Gastroesophageal sphincter (tissue), 4 donors: ENCODE measurements around the gene WWC2. TPM values are rescaled to one million over a fixed set of nuclear protein-coding genes. Genes with fewer than 3 reads are reported as not detected.

Experiments
- ATAC-seq: fragments of 150-250 bp; one replicate; pipeline ENCODE4 v1.9.1; 2016; ENCODE audit warnings: mild to moderate bottlenecking, moderate library complexity
- H3K27ac ChIP-seq, 4 donors: fragments of 200-600 bp; sonication (generic) in 3 of 4; 1 replicate in 3 of 4; 2 replicates in 1 of 4; pipeline ENCODE4 v1.5.1; 2016 to 2019
- H3K27me3 ChIP-seq: fragments of 200-600 bp; sonication (generic); one replicate; pipeline ENCODE4 v1.5.1; 2019
- H3K36me3 ChIP-seq, 2 donors: fragments of 200-600 bp; sonication (generic); one replicate each; pipeline ENCODE4 v1.5.1; 2019; ENCODE audit warnings: control low read depth in 1 of 2
- H3K4me1 ChIP-seq, 3 donors: fragments of 200-600 bp; sonication (generic); 1 replicate in 2 of 3; 2 replicates in 1 of 3; pipeline ENCODE4 v1.5.1; 2016 to 2019; ENCODE audit warnings: control low read depth in 2 of 3
- H3K4me3 ChIP-seq, 2 donors: fragments of 200-600 bp; sonication (generic); one replicate each; pipeline ENCODE4 v1.5.1; 2019; ENCODE audit warnings: mild to moderate bottlenecking in 1 of 2, moderate library complexity in 1 of 2
- H3K9me3 ChIP-seq, 3 donors: fragments of 200-600 bp; sonication (generic); one replicate each; pipeline ENCODE4 v1.5.1; 2017 to 2019; ENCODE audit warnings: control low read depth in 2 of 3
- EP300 ChIP-seq: sonication (generic); formaldehyde crosslinking; IDR thresholded peaks from one replicate; pipeline ENCODE4 v1.6.1; 2017; ENCODE audit warnings: antibody characterized with exemption, mild to moderate bottlenecking
- POLR2A ChIP-seq, 2 donors: fragments of 450-650 bp; IDR thresholded peaks; one replicate each; pipeline ENCODE4 v1.6.1; 2017; ENCODE audit warnings: antibody characterized with exemption in 2 of 2, mild to moderate bottlenecking in 2 of 2, moderate library complexity in 1 of 2
- POLR2AphosphoS5 ChIP-seq: sonication (generic); formaldehyde crosslinking; IDR thresholded peaks from one replicate; pipeline ENCODE4 v1.6.1; 2017; ENCODE audit warnings: antibody characterized with exemption
- WGBS, 2 donors: methylation state at CpG; one replicate each; pipeline ENCODE4 v1.1.5; 2018; ENCODE audit warnings: low coverage in 1 of 2; 5-methylcytosine and 5-hydroxymethylcytosine counted together
- total RNA-seq, 4 donors: library from RNA; depleted of rRNA; stranded (reverse); fragments of >200 nt; gene quantifications; one replicate each; pipeline ENCODE4 v1.1.0, GENCODE V29; 2016
- TF ChIP-seq, protein P1 (sequence below), 4 experiments: fragments of 200-600 bp in 2 of 4; fragments of 450-650 bp in 2 of 4; sonication (generic) in 1 of 4; IDR thresholded peaks; one replicate each; pipeline ENCODE4 v1.5.1; 2017 to 2019; ENCODE audit warnings: antibody characterized with exemption in 4 of 4, mild to moderate bottlenecking in 2 of 4, moderate library complexity in 2 of 4

The WWC2 gene
- total RNA-seq, 4 donors from 2014 or later, result 23.0 to 42.0 (median 37.2) TPM

DNA sequence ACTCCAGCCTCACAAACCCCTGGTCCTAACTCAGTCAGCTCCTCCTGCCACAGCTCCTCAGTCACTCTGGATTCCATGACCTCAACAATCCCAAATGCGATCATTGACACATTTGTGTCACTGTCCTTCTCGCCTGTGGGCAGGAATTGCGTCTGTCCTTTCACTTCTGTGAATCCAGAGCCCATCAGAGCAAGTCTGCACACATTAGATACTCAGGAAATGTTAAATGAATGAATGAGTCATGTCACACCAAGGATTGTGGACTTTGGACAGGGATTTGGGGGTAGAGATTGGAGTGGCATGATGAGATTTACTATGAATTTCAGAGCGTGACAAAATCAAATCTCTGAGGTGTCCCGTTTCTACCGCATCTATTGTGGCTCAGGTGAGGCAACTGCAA lies 234.9 kb downstream of the WWC2 start:
- Histone ChIP-seq H3K4me1 (peaks cover 0 to 6% (median 0%) of the 10 kb centered on the region in 3 donors), H3K4me3 (no peak overlapping the region), H3K9me3 (no peaks in the 10 kb centered on the region), H3K36me3 (no peaks in the 10 kb centered on the region), H3K27me3 (peaks cover 6% of the 10 kb centered on the region), H3K27ac (no peak overlapping the region)
- TF ChIP-seq, protein P1, sequence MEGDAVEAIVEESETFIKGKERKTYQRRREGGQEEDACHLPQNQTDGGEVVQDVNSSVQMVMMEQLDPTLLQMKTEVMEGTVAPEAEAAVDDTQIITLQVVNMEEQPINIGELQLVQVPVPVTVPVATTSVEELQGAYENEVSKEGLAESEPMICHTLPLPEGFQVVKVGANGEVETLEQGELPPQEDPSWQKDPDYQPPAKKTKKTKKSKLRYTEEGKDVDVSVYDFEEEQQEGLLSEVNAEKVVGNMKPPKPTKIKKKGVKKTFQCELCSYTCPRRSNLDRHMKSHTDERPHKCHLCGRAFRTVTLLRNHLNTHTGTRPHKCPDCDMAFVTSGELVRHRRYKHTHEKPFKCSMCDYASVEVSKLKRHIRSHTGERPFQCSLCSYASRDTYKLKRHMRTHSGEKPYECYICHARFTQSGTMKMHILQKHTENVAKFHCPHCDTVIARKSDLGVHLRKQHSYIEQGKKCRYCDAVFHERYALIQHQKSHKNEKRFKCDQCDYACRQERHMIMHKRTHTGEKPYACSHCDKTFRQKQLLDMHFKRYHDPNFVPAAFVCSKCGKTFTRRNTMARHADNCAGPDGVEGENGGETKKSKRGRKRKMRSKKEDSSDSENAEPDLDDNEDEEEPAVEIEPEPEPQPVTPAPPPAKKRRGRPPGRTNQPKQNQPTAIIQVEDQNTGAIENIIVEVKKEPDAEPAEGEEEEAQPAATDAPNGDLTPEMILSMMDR (IDR thresholded peaks at IDR 0.05), result no peak
- 79 to 86% methylated on average over 4 to 6 of the region's 6 CpGs for WGBS, 2 donors
- no peak for ATAC-seq

DNA sequence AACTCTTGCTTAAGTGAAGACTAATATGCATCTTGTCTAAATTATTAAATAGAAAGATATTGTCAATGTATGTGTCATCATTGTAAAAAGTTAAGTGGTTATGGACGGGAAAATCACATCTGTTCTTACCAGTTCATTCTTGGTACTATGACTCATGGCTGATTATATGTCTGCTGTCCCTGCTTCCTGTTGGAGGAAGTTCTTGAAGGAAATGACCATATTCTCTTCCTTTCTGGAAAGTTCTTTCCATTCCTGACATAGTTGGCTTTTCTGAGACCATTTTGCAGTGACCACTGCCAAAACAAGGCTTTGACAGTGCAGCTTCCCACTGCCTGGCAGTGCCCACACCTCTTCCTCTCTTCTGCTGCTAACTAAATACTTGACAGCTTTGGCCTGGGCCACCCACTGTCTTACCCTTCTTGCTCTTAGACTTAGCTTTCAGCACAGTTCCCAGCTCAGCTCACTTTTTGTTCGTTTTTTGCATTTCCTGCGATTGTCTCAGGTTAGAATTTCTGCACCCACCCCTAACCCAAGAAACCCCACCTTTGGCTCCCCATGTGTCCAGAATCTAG lies 236.4 kb downstream of the WWC2 start:
- 58 to 81% methylated on average over 3 of the region's 3 CpGs for WGBS, 2 donors
- H3K4me3 ChIP-seq, result no peak overlapping the region
- peak; percentile 28 for ATAC-seq
- H3K27me3 ChIP-seq, result peaks cover 6% of the 10 kb centered on the region
- no peaks in the 10 kb centered on the region for H3K36me3 ChIP-seq
- H3K4me1 ChIP-seq, result no peaks in the 10 kb centered on the region
- no peak for TF ChIP-seq POLR2AphosphoS5
- TF ChIP-seq, protein P1 (IDR thresholded peaks at IDR 0.05), result no peak
- no peak for TF ChIP-seq EP300
- TF ChIP-seq POLR2A (IDR thresholded peaks at IDR 0.05), result no peak
- H3K27ac ChIP-seq, result no peak overlapping the region
- H3K9me3 ChIP-seq, result no peaks in the 10 kb centered on the region

DNA sequence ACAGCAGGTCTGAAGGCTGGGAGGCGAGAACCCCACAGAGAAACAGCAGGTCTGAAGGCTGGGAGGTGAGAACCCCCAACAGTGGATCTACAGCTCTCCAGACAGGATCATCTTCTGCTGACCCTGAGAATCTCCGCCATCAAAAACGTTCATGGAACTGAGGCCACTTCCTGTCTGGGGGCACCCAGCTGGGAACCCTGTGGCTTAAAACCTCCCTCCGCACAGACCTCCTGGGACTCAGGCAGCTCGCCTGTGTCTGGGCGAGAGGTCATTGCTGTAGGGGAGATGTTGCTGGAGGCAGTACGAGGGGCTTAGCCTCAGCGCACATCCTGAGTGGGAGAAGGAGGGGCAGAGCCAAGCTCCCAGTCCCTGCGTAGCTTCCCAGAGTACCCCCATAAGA lies 238.3 kb downstream of the WWC2 start:
- H3K4me3 ChIP-seq, result no peak overlapping the region
- H3K4me1 ChIP-seq, result peaks cover 0 to under 1% (median 0%) of the 10 kb centered on the region in 3 donors
- H3K27ac ChIP-seq, result no peak overlapping the region
- ATAC-seq, result no peak
- TF ChIP-seq, protein P1 (IDR thresholded peaks at IDR 0.05), result no peak
- TF ChIP-seq POLR2AphosphoS5 (no peak), EP300 (no peak), POLR2A (IDR thresholded peaks at IDR 0.05) (no peak)
- no peaks in the 10 kb centered on the region for H3K36me3 ChIP-seq
- WGBS, 2 donors, result 80% methylated on average over 3 of the region's 9 CpGs; no CpG with 5 or more reads in 1 of the 2 donors
- H3K9me3 ChIP-seq, result no peaks in the 10 kb centered on the region
- peaks cover 6% of the 10 kb centered on the region for H3K27me3 ChIP-seq

DNA sequence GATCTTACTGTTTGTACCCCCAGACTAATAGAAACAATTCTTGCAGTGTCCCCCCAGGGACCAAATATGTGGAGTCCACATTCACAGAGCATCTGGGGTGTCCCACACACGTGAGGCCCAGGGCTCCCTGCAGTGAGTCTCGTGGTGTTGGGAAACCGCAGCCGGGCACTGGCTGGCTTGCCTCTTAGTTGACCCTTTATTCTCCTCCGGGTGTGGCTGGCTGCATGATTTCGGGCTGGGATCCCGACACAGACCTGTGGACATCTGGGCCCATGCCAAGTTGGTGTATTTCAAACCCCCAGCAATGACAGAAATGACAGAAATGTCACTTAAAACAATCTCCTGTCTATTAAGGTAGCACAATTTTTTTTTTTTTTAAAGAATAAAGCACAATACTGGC lies 238.8 kb downstream of the WWC2 start:
- ATAC-seq, result no peak
- H3K27me3 ChIP-seq, result peaks cover 10% of the 10 kb centered on the region
- no peaks in the 10 kb centered on the region for H3K36me3 ChIP-seq
- no peaks in the 10 kb centered on the region for H3K9me3 ChIP-seq
- no peak for TF ChIP-seq POLR2A (IDR thresholded peaks at IDR 0.05)
- TF ChIP-seq POLR2AphosphoS5, result no peak
- TF ChIP-seq, protein P1 (IDR thresholded peaks at IDR 0.05), result no peak
- TF ChIP-seq EP300, result no peak
- peaks cover 0 to 5% (median 0%) of the 10 kb centered on the region in 3 donors for H3K4me1 ChIP-seq
- no peak overlapping the region for H3K27ac ChIP-seq
- WGBS, 2 donors, result no CpG with 5 or more reads among the region's 7 CpGs
- H3K4me3 ChIP-seq, result no peak overlapping the region
